Fibroblast of gingiva (primary cell): ENCODE measurements around the gene SLC35G2.
"Not testable (repeated sequence)": the region's sequence is repeated elsewhere in the genome, so short reads cannot be mapped to it uniquely, and the experiment has no call there.

Experiments
- DNase-seq: peaks from one replicate; pipeline ENCODE4 v3.0.0-alpha.2; 2011; ENCODE audit warnings: low read depth

Gene SLC35G2

DNA sequence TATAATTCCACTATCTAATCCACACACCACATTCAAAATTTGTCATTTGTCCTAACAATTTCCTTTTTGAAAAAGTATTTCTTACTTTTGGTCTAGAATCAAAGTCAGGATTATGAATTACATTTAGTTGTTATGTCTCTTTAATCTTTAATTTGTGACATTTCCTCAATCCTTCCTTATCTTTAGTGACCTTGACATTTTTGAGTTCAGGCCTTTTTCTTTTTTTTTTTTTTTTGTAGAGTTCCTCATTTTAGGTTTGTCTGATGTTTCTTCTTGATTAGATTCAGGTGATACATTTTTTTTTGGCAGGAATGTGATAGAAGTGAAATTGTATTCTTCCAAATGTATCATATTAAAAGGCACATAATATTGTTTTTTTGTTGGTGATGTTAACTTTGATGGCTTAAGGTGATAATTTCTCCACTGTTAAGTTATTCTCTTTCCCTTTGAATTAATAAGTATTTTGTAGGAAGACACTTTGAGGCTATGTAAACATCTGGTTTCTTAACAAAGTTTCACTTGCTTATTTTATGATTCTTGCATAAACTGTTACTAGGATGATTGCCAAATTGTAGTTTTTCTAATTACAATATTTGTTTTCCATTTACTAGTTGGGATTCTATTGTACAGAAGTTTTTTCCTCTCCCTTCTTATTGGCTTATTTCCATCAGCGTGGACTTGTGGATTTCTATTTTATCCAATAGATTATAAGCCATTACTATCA is 16.3 kb downstream of the SLC35G2 start:
- DNase-seq = no peak

DNA sequence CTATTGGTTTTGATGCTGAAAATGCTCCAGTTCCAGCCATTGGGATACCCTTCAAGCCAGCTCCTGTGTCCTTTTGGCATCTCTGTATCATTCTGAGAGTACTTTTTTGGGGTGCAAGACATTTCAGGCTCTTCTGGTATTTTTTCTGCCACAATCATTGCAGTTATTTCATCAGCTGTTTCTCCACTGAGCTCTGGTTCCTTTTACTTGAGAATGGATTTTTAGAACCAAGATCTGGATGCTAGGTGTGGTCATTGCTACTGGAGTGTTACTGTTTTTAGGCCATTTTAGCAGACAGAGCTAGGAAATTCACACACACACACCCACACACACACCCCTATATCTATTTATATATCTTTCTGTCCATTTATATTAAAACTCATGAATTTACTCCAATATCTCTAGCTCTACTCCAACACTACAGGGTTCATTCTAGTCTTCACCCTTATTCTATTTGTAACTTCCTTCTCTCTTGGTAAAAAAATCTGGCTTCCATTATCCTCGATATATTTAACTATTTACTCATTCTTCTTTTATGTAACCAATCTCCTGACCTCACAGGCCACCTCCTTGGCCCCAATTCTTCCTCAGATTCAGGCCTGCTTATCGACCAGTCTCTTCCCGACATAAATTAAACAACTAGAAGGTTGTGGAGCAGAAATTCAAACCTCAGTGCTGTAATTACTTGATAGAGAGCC is 17.0 kb downstream of the SLC35G2 start:
- peak; percentile 33 for DNase-seq

DNA sequence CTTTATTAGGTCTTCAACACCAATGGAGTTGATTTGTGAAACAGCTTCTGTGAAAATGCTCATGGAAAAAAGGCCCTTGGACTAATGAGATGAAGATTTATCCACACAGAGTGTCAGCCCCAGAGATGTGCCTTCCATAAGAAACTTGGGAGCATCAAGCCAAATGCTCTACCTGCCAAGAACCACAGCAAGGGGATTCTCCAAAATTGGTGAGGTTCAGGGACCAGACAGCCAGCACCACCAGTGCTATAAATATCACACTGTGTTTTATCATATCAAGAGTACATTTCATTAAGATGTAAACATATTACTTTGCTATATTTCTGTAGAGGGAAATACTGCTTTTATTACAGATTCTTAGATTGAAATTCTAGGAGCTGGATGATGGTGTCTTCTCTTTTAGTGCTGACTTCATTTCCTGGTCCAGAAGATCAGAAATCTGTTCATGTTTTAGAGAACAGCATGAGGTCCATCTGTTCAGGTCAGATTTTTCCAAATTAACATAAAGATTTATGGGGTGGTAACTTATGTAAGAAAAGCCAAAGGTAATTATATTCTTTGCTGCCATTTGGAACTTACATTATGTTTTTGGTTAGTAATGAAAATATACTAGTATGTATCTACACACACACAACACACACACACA is 17.7 kb downstream of the SLC35G2 start:
- no peak for DNase-seq

DNA sequence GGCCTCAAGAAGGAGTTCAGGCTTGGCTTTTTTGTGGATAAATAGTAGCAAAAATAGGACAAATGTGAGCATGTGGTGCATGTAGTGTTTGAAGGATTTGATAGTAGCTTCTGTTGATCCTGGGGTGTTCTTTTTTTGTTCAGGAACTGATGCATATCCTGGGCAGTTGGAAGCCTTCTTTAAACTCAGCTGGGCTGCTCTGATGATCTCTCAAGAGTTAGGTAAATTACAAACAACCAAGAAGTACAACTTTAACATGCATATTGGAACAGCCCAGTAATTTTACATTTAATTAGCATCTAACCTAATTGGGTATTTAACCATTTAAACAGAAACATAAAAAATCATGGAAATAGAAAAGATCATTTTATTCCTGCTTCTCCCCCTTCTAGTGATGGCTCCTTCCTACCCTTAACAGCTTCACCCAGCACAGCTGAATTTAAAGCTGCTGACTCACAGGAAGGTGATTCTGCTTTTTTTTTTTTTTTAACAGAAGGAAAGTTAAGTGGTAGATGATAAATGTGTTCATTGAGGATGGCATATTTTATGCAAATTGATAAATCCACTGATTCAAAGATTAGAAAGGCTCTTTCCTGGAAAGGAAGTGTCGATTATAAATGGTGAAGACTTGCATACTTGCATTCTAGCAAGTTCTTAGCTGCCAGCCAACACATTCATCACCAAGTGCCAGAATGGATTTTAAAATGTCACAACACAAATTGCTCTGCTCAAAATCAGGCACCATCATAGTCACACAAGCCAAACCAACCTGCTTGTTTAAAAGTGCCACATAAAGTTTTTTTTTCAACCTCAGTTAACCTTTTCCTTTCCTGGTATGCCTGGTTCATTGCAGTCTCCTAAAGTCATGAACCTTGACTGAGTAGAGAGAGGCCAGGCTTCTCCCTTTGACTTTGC is 20.0 kb downstream of the SLC35G2 start:
- no peak for DNase-seq

DNA sequence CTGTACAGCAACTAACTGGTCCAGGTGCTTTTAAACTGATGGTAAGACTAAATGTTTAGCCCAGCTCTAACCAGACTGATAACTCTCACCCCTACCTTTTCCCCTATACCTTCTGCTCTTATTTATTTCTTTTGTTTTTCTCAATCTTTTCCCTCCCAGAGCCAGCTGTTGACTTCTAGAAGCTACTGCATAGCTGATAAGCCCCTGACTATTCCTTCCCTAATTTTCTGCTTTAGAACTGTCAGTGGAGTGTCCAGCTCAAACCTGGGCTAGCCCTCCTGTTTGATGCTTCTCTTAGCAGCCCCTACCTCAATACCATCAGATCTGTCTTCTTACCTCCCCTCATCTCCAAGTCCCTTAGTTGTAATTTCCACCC is 20.6 kb downstream of the SLC35G2 start:
- DNase-seq = no peak

DNA sequence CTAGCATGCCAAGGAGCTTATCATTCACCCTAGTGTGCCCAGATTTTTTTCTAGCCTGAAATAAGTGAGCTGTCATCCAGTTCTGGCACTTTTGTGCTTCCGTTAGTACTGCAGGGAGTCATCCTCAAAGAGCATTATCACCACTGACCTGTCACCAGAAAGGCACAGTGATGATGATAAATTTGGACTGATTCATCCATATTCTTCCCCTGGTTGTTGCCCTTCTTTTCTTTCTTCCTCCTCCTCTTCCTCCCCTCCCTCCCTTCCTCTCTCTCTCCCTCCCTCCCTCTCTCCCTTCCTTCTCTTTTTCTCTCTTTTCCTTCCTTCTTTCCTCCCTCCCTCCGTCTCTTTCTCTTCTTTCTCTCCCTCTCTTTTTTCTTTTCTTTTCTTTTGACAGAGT is 21.3 kb downstream of the SLC35G2 start:
- no peak for DNase-seq

DNA sequence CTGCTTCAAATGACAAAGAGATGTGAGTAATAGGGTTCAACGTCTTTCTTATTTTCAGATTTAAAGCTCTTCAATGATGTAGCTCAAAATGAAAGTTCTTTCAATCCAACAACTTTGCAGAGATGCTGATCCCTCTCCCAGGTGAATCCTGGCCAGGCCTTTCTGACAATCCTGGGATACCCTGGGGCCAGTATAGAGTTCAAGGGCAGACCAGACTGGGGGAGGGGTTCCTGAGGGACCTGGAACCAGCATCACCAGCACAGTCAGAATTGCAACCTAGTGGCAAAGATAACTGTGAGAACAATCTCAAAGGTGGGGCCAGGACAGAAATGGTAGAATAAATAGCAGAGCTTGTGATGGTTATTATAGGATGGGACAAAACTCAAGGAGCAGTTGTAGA is 23.4 kb downstream of the SLC35G2 start:
- DNase-seq = no peak

DNA sequence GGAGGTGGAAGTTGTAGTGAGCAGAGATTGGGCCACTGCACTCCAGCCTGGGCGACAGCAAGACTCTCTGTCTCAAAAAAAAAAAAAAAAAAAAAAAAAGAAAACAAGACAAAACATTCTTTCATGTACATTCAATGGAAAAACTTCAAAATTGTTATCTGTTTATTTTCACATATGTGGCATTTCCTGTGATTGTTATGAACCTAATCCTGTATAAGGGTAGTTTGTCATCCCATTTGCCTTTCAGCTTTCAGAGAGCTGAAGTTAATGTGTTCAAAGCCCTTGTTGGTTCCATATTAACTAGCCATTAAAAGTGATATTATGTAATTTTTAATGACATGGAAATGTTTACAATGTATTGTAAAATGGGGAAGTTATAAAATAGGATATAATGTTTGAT is 25.8 kb downstream of the SLC35G2 start:
- DNase-seq = no peak

DNA sequence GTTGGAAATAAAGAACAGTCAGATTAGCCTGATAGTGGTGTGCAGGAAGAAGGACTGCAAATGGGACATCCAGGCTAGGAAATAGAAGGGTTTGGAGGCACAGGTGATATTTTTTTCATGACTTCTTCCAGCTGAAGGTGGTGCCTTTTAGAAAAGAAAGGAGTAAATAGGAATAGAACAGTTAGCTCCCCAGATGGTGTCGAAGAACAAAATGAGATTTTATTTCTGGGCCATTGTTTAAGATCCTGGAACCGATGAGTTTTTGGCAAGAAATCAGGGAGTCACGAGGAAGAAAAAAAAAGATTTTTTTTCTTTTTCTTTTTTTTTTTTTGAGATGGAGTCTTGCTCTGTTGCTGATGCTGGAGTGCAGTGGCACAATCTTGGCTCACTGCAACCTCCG is 33.3 kb downstream of the SLC35G2 start:
- DNase-seq = no peak

DNA sequence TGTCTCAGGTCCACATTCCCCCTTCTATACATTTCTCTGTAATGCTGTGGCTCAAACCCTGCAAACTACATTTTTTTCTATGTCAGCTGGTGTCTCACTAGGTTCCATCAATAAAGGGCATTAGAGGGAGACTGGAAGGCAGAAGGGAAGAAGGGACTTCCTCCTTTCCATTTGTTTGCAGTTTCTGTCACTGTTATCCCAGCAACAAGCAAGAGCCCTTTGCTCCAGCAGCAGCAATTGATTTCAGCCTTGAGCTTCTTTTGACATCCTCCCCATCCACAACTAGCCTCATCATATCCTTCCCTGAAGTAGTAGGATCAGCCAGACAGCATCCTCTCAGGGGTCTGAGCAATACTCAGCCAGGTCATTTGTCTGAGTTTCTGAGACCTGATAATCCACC is 37.7 kb downstream of the SLC35G2 start:
- no peak for DNase-seq

DNA sequence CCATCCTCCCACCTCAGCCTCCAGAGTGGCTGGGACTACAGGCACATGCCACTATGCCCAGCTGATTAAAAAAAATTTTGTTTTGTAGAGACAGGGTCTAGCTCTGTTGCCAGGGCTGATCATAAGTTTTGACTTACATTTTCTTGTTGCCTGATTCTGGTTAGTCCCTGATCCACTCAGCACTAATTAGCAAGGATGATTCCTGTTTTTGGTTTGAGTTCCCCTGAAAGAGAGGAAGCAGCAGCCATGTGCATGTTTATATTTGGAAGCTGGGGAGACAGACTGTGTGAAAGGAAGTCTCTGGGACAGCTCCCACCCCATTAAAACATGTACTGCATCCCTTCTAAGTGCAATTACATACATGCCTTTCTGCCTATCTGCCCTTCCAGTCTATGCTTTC is 39.5 kb downstream of the SLC35G2 start:
- DNase-seq = no peak

DNA sequence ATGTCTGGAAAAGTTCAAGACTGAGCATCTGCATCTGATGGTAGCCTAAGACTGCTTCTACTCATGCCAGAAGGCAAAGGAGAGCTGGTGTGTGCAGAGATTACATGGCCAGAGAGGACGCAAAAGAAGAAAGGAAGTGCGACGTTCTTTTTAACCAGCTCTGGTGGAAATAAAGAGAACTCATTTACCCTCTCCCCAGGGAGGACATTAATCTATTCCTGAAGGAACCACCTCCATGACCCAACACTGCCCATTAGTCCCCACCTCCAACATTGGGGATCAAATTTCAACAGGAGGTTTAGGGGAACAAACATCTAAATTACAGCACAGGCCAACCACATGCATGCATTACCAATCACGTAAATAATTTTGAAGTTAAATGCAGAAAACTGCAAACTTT is 41.6 kb downstream of the SLC35G2 start:
- peak; percentile 54 for DNase-seq

DNA sequence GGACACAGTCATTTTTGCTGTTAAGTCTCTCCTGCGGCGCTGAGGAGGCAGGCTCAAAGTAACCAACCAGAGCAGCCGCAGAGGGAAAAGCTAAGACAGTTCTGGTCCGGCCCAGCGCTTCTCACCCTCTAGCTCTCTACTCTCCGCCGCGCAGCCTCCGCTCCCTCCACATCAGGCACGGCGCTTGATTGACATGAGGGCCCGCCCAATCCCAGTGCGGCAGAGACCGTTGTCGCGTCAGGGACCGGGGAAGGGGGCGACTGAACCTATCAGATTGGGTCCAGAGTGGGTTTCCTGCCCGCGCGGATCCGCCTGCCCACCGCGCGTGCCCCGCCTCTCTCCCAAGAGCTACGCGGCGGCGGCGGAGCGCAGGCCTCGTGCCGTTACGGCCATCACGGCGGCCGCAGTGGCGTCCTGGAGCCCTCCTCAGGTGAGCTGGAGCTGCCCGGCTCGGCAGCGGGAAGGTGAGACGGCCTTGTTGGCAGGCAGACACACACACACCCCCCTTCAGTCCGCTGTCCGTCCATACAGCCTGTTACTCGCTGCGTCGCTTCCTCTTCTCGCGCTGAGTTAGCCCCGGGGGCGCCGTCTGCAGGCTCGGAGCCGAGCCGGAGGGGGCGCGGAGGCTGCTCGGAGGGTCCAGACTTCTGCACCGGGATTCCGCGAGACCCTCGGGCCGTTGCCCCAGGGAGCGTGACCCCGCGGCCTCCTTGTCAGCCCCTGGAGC is 43.1 kb downstream of the SLC35G2 start, which contains the start of gene NCK1:
NCK1 (plus strand) TSS at position 319 of the 727 bp plus-strand sequence. CDS start 65,794 bp downstream, outside the sequence.
- peak; percentile 98 for DNase-seq

DNA sequence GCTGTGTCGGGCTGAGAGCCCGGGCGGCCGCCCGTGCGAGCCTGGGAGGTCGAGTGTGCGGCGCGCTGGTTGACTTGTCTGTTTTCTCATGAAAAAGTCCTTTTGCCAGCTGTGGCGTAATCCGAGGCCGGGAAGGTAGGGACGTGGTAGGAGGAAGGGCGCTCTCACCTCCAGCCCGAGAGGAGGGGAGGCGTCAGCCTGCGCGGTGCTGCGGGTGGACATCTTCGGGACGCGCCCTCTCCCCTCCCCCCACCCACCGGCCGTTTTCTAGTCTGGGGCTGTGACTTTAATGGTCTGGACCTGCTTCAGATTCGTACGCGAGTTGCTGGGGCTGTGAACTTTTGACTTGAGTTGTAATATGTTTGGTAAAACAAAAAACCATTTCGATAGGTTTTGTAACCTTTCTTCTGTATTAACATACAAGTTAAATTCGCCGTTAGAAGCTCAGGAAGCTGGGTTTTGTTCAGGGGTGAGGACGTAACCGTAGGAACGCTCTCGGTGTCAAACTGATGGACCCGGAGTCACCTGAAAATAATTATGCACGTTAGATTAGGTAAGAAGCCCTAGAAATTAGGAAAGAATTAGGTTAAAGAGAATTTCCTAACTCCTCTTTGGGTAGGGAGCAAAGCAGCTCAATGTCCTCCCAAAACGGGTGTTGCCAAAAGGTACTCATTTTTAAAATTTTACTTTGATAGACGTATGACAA is 43.8 kb downstream of the SLC35G2 start:
- DNase-seq = peak; percentile 44

DNA sequence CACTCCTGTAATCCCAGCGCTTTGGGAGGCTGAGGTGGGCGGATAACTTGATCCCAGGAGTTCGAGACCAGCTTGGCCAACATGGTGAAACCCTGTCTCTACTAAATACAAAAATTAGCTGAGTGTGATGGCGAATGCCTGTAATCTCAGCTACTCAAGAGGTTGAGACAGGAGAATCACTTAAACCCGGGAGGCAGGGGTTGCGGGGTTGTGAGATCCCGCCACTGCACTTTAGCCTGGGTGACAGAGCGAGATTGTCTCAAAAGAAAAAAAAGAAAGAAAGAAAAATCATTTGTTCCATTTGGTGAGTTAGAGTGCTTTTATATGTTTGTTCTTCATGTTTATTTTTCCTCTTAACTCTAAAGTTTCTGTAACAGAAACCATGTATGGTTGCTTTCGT is 50.4 kb downstream of the SLC35G2 start:
- DNase-seq = no peak

DNA sequence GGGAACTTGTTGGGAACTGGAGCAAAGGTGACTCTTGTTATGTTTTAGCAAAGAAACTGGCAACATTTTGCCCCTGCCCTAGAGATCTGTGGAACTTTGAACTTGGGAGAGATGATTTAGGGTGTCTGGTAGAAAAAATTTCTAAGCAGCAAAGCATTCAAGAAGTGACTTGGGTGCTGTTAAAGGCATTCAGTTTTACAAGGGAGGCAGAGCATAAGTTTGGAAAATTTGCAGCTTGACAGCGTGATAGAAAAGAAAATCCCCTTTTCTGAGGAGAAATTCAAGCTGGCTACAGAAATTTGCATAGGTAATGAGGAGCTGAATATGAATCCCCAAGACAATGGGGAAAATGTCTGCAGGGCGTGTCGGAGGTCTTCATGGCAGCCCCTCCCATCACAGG is 53.3 kb downstream of the SLC35G2 start:
- not testable (repeated sequence) for DNase-seq

DNA sequence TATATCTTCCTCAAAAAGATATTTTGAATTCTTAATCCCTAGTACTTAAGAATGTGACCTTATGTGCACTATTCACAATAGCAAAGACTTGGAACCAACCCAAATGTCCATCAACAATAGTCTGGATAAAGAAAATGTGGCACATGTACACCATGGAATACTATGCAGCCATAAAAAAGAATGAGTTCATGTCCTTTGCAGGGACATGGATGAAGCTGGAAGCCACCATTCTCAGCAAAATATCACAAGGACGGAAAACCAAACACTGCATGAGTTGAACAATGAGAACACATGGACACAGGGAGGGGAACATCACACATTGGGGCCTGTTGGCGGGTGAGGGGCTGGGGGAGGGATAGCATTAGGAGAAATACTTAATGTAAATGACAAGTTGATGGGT is 60.6 kb downstream of the SLC35G2 start:
- DNase-seq = not testable (repeated sequence)

DNA sequence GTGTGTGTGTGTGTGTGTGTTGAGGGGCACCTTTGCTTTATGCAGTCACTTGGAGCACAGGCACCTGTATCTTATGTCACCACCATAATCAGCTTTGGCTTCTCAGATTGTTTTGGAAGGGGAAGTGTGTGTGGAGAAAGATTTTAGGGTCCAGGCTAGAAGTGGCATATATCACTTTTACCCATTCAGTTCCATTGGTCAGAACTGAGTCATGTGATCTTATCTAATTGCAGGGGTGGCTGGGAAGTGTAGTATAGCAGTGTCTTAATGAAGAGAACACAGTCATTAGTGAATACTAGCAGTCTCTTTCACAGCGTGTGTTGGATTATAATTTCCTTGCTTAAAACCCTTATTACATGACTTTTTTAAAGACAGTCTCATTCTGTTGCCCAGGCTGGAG is 63.6 kb downstream of the SLC35G2 start:
- no peak for DNase-seq

DNA sequence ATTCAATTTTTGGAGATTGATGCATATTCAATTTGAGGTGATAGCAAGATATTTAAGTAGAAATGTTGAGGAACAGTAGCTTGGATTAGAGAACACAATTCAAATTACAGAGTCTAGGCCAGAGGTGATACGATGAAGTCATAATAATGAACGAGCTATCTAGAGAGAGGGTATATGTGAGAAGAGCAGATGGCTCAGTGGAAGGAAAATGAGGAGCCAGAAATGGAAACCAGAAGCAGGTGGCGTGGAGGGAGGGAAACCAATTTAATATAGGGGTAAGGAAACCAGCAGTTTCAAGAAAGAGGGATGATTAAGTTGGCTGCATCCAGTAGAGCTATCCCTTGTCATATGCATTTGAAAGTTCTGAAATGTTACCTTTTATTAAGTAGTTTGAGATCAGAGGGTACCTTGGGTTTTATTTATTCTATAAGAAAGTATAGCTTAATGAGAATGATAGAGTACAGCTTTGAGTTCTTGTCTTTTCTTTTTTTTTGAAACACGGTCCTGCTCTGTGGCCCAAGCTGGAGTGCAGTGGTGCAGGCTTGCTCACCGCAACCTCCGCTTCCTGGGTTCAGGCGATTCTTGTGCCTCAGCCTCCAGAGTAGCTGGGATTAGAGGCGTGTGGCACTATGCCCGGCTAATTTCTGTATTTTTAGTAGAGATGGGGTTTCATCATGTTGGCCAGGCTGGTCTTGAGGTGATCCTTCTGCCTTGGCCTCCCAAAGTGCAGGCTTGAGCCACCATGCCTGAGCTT is 65.2 kb downstream of the SLC35G2 start:
- no peak for DNase-seq
